Duodenal mucosa (tissue), 2 donors: ENCODE data around the gene CD74.

Experiments
- H3K27ac ChIP-seq: one replicate; pipeline ENCODE4 v1.7.0; 2013; ENCODE audit warnings: low read depth, low read length
- H3K27me3 ChIP-seq, 2 donors: one replicate each; pipeline ENCODE4 v1.7.0; 2013; ENCODE audit warnings: low read length in 2 of 2, control low read depth in 1 of 2; ENCODE audit not compliant: insufficient read depth in 2 of 2, control insufficient read depth in 1 of 2
- H3K36me3 ChIP-seq, 2 donors: one replicate each; pipeline ENCODE4 v1.7.0; 2013; ENCODE audit warnings: low read length in 2 of 2, control low read depth in 1 of 2; ENCODE audit not compliant: insufficient read depth in 2 of 2, control insufficient read depth in 1 of 2
- H3K4me1 ChIP-seq, 2 donors: one replicate each; pipeline ENCODE4 v1.7.0; 2013; ENCODE audit warnings: low read length in 2 of 2, control low read depth in 1 of 2; ENCODE audit not compliant: insufficient read depth in 2 of 2, control insufficient read depth in 1 of 2
- H3K4me3 ChIP-seq, 2 donors: one replicate each; pipeline ENCODE4 v1.7.0; 2013; ENCODE audit warnings: low read length in 2 of 2, low read depth in 1 of 2
- H3K9ac ChIP-seq, 2 donors: one replicate each; pipeline ENCODE4 v1.7.0; 2013; ENCODE audit warnings: low read length in 2 of 2, low read depth in 1 of 2
- H3K9me3 ChIP-seq, 2 donors: one replicate each; pipeline ENCODE4 v1.7.0; 2013; ENCODE audit warnings: low read length in 2 of 2, control low read depth in 1 of 2; ENCODE audit not compliant: control insufficient read depth in 1 of 2

The CD74 gene

DNA sequence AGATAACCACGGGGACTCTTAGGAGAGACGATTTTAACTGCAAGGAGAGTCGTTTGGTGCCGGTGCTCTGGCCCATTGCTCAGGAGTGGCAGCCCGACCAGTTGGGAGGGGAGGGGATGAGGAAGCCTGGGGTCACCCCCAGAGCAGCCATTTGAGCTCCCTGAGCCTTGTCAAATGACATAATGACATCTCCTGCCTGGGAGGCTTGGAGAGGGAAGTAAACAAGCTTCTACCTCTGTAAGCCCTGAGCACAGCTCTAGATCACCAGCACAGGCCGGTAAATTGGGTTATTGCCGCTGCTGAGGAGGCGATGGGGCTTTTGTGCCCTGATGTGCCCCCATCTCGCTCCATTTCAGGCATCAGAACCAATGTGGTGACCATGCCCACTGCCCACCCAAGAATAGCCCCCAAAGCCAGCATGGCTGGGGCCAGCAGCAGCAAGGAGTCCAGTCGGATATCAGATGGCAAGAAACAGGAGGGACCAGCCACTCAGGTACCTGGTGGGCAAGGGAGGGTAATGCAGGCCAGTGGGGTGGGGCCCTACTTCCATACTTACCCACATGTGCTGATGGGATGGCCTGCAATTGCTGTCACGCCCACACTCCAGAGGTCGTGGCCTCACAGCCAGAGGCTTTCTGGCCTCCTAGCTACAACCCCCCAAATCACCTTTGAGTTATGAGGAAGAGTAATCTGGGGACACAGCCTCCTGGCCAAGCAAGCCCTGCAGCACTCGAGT lies 23.0 kb downstream of the CD74 start:
- H3K4me3 ChIP-seq = no peak overlapping the region
- H3K9ac ChIP-seq = no peak overlapping the region
- no peaks in the 10 kb centered on the region for H3K4me1 ChIP-seq
- peaks cover 35 to 95% of the 10 kb centered on the region in 2 donors for H3K36me3 ChIP-seq
- no peaks in the 10 kb centered on the region for H3K9me3 ChIP-seq
- no peaks in the 10 kb centered on the region for H3K27me3 ChIP-seq
- no peak overlapping the region for H3K27ac ChIP-seq

DNA sequence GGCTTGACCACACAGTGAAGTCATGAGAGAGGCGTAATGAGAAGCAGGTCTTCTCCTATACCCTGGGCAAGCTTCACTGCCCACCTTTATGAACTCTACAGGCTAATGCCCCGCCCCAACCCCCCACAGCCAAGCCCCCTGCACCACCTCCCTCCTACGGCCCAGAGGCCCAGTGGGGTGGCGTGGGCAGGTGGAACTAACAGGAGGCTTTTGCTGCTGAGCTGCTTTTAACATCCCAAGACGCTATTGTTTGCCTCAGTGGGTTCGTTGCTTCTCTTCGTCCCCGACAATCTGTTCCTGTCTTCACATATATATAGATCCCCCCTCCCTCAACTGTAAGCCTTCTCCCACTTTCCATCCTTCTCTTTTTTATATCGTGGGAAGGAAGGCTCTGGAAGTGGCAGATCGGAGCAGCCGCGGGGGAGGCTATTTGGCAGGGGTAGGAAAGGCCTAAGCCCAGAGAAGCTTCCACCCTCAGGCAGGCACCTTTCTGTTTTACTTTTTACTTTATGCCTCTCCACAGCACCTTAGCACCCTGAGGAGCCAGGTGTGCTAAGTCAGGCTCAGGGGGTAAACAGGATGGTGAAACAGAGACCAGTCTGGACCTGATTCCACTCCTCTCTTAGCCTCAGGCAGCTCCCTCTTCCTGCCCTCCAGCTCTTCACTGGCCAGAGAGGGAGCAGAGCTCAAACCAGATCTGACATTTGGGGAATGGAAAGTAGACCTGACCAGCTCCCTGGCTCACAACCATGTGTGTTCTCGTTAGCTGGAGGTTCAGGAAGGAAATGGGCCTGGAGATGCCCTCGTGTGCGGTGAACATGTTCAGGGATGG lies 26.5 kb downstream of the CD74 start:
- no peak overlapping the region for H3K27ac ChIP-seq
- no peaks in the 10 kb centered on the region for H3K27me3 ChIP-seq
- peaks cover 39 to 95% of the 10 kb centered on the region in 2 donors for H3K36me3 ChIP-seq
- no peak overlapping the region for H3K9ac ChIP-seq
- H3K4me1 ChIP-seq = no peaks in the 10 kb centered on the region
- no peak overlapping the region for H3K4me3 ChIP-seq
- no peaks in the 10 kb centered on the region for H3K9me3 ChIP-seq

DNA sequence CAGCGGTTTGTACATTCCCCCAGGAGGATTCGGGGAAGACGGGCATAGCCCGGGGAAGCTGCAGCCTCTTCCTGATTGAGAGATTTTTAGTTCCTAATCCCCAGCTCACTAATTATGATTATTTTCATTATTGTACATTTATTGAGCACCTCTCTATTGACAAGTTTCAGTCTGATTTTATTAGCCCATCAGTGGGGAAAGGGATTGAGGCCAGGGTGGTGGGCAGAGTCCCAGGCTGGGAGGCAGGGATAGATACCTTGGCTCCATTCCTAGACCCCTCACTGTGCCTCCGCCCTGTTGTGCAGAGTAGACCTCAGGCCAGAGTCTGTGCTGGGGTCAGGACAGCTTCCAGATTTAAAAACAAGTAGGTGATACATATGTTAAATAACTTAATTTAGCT lies 28.0 kb downstream of the CD74 start:
- peaks cover 42 to 95% of the 10 kb centered on the region in 2 donors for H3K36me3 ChIP-seq
- no peaks in the 10 kb centered on the region for H3K27me3 ChIP-seq
- no peaks in the 10 kb centered on the region for H3K4me1 ChIP-seq
- no peak overlapping the region for H3K4me3 ChIP-seq
- no peak overlapping the region for H3K9ac ChIP-seq
- no peaks in the 10 kb centered on the region for H3K9me3 ChIP-seq
- H3K27ac ChIP-seq = no peak overlapping the region

DNA sequence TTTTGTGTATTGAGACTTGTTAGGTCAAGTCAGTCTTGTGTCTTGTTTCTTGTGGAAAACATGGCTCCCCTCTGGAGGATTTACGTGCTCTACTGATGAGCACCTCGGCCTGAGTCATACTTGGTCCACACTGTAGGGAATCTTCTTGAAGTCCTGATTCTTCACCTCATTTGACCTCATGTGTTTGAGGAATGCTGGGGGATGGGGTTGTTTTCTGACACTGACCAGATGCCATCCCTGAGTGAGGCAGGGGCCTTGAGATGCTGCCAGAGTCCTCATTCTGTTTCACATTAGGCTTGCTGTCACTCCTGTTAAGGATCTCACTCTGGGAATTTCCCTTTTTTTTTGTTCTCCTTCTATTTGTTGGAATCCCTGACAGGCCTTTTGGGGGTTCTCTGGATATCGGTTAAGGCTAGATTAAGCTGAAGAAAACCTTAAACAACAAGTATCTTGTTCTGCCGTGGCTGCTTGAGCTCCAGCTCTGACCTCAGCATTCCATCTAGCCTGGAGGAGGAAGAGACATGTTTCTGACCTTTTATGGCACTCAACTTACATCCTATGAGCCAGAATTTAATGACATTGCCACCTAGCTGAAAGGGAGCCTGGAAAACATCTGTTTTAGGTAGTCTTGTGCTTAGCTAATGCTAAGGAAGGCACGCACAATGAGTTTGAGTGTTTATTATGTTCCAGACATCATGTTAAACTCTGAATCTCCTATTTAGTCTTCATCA lies 34.6 kb downstream of the CD74 start:
- Histone ChIP-seq H3K27me3 (no peaks in the 10 kb centered on the region), H3K27ac (no peak overlapping the region), H3K4me3 (no peak overlapping the region), H3K9ac (no peak overlapping the region), H3K36me3 (peaks cover 69 to 95% of the 10 kb centered on the region in 2 donors), H3K4me1 (no peaks in the 10 kb centered on the region), H3K9me3 (no peaks in the 10 kb centered on the region)

DNA sequence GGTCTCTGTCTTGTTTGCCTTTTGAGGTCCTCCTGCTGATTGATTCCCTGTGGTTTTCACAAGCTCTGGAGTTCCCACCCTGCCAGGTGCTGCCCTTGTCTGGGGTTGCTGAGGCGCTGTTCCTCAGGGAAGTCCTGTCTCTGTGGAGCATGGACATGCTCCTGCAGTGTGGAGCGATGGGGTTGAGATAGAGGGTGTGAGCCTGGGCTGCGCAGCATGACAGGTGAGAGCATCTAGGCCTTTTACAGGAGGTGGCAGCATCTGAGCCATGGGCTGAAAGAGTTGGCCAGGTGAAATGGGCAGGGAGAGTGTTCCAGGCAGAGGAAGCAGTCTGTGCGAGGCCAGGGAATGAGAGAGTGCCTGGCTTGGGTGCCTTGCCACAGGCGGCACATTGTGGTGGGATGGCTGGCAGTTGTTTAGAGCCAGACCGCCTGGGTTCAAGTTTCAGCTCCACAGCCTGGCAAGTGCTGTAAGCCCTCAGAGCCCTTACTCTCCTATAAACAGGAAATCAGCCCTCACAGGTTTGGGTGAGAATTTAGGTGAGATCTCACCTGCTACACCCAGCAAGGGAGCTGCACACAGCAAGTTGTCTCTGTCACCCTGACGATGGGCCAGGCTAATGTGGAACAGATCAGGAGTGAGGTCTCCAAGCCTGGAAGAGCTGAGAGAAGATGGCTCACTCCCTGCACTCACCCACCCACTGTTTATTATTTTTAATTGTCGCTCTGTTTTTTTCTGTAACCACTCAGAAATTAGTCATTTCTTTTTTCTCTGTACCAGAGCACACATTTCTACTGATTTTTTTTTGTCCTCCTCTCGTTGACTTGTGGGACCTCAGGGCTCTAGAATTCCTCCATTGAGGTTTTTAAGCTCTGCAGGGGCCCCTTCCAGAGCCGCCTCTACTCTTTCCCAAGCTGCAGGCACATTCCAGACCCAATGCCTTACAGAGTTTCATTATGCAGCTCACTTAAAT lies 35.6 kb downstream of the CD74 start:
- no peak overlapping the region for H3K9ac ChIP-seq
- H3K27ac ChIP-seq = no peak overlapping the region
- peaks cover 71 to 95% of the 10 kb centered on the region in 2 donors for H3K36me3 ChIP-seq
- H3K27me3 ChIP-seq = no peaks in the 10 kb centered on the region
- no peaks in the 10 kb centered on the region for H3K9me3 ChIP-seq
- H3K4me1 ChIP-seq = no peaks in the 10 kb centered on the region
- H3K4me3 ChIP-seq = no peak overlapping the region

DNA sequence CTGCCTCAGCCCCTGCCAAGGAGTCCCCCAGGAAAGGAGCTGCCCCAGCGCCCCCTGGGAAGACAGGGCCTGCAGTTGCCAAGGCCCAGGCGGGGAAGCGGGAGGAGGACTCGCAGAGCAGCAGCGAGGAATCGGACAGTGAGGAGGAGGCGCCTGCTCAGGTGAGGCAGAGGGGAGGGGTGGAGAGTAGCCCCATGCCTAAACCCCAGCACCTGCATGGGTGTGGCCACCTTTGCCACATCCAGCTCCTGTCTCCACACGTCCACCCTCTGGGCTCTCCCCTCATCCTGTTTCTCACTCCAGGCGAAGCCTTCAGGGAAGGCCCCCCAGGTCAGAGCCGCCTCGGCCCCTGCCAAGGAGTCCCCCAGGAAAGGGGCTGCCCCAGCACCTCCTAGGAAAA lies 38.1 kb downstream of the CD74 start:
- H3K9ac ChIP-seq = no peak overlapping the region
- no peaks in the 10 kb centered on the region for H3K9me3 ChIP-seq
- H3K27ac ChIP-seq = no peak overlapping the region
- H3K4me1 ChIP-seq = no peaks in the 10 kb centered on the region
- H3K36me3 ChIP-seq = peaks cover 62 to 99% of the 10 kb centered on the region in 2 donors
- H3K4me3 ChIP-seq = no peak overlapping the region
- no peaks in the 10 kb centered on the region for H3K27me3 ChIP-seq

DNA sequence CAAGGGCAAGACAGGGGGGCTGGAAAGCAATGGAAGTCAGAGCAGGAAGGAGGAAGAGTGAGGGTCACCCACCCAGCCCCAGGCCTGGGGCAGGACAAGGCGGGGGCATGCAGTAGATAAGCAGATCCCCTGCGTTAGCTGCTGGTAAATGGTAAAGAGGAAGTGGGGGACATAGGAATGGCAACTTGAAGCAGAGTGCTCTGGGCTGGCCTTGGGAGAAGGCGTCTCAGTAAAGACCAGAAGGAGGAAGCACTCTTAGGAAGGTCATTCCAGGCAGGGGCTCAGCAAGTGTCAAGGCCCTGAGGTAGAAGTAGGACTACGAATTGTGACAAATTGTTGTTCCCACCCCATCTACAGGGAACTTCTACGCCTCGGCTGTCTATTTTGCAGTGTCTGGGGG lies 40.1 kb downstream of the CD74 start:
- Histone ChIP-seq H3K36me3 (peaks cover 62 to 99% of the 10 kb centered on the region in 2 donors), H3K4me1 (no peaks in the 10 kb centered on the region), H3K27ac (no peak overlapping the region), H3K4me3 (no peak overlapping the region), H3K9me3 (no peaks in the 10 kb centered on the region), H3K9ac (no peak overlapping the region), H3K27me3 (no peaks in the 10 kb centered on the region)

DNA sequence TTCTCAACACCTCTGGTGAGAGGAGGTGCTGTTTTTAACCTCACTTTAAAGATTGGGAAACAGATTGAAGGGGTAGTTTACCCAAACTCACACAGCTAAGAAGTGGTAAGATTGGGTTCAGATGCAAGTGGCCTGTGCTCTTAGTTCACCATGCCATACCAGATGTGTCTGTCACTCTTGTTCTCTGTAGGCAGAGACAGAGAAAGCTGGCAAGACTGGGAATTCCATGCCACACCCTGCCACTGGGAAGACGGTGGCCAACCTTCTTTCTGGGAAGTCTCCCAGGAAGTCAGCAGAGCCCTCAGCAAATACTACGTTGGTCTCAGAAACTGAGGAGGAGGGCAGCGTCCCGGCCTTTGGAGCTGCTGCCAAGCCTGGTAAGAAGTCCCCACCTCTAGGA lies 44.2 kb downstream of the CD74 start:
- peaks cover 48 to 94% of the 10 kb centered on the region in 2 donors for H3K36me3 ChIP-seq
- H3K9ac ChIP-seq = no peak overlapping the region
- no peak overlapping the region for H3K4me3 ChIP-seq
- H3K27me3 ChIP-seq = no peaks in the 10 kb centered on the region
- no peak overlapping the region for H3K27ac ChIP-seq
- no peaks in the 10 kb centered on the region for H3K9me3 ChIP-seq
- H3K4me1 ChIP-seq = no peaks in the 10 kb centered on the region

DNA sequence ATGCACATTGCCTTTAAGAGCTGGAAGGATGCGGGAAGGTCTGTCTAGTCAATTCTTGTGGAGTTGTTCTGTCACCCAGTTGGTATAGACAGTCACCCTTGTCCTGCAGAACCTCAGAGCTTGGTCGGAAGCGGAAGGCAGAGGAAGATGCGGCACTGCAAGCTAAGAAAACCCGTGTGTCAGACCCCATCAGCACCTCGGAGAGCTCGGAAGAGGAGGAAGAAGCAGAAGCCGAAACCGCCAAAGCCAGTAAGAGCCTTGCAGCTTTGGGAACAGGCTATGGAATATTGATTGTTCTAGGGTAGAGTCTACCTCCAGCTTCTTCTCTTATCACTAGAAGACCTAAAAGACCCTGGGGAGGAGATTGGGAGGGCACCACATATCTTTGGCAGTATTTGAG lies 48.7 kb downstream of the CD74 start:
- H3K4me1 ChIP-seq = peaks cover 4 to 5% of the 10 kb centered on the region in 2 donors
- H3K27me3 ChIP-seq = no peaks in the 10 kb centered on the region
- no peaks in the 10 kb centered on the region for H3K9me3 ChIP-seq
- peaks cover 25 to 82% of the 10 kb centered on the region in 2 donors for H3K36me3 ChIP-seq
- no peak overlapping the region for H3K27ac ChIP-seq
- no peak overlapping the region for H3K9ac ChIP-seq
- no peak overlapping the region for H3K4me3 ChIP-seq
